H9 (cell line): ENCODE results near the gene MESD. TPM values are rescaled to one million over a fixed set of nuclear protein-coding genes. Genes with fewer than 3 reads are reported as not detected.

ENCODE experiments used
- DNase-seq: peaks from one replicate; pipeline ENCODE4 v3.0.0-alpha.2; 2017
- H2AFZ ChIP-seq: one replicate; pipeline ENCODE4 v1.6.1; 2013; ENCODE audit warnings: mild to moderate bottlenecking, low read length, control low read depth, moderate library complexity
- H2AK5ac ChIP-seq: 2 replicates; pipeline ENCODE4 v1.6.1; 2013; ENCODE audit warnings: low read length, control low read depth, mixed read lengths; ENCODE audit not compliant: insufficient read length
- H2BK120ac ChIP-seq: one replicate; pipeline ENCODE4 v1.6.1; 2013; ENCODE audit warnings: low read depth, mild to moderate bottlenecking, low read length, control low read depth, inconsistent platforms; ENCODE audit not compliant: poor library complexity, severe bottlenecking
- H2BK12ac ChIP-seq: 2 replicates; pipeline ENCODE4 v1.6.1; 2013; ENCODE audit warnings: low read length, control low read depth, mixed read lengths, low read depth; ENCODE audit not compliant: insufficient read length
- H2BK15ac ChIP-seq: 2 replicates; pipeline ENCODE4 v1.6.1; 2013; ENCODE audit warnings: low read depth, low read length, control low read depth
- H2BK20ac ChIP-seq: one replicate; pipeline ENCODE4 v1.6.1; 2013; ENCODE audit warnings: low read depth, mild to moderate bottlenecking, low read length, control low read depth, inconsistent platforms; ENCODE audit not compliant: poor library complexity, severe bottlenecking
- H2BK5ac ChIP-seq: 2 replicates; pipeline ENCODE4 v1.6.1; 2013; ENCODE audit warnings: low read length, control low read depth, mixed read lengths; ENCODE audit not compliant: insufficient read length
- H3K14ac ChIP-seq: 2 replicates; pipeline ENCODE4 v1.6.1; 2013; ENCODE audit warnings: low read length, control low read depth; ENCODE audit not compliant: insufficient read depth
- H3K18ac ChIP-seq: 2 replicates; pipeline ENCODE4 v1.6.1; 2013; ENCODE audit warnings: low read depth, mild to moderate bottlenecking, mixed read lengths, low read length, control low read depth; ENCODE audit not compliant: insufficient read length
- H3K23ac ChIP-seq: 2 replicates; pipeline ENCODE4 v1.6.1; 2013; ENCODE audit warnings: low read length, control low read depth, mixed read lengths, low read depth; ENCODE audit not compliant: insufficient read length
- H3K23me2 ChIP-seq: 2 replicates; pipeline ENCODE4 v1.6.1; 2013; ENCODE audit warnings: low read depth, mild to moderate bottlenecking, mixed read lengths, low read length, control low read depth; ENCODE audit not compliant: insufficient read length, poor library complexity, severe bottlenecking
- H3K27ac ChIP-seq: 2 replicates; pipeline ENCODE4 v1.5.1; 2013; ENCODE audit warnings: low read length, control low read depth, mixed read lengths, low read depth; ENCODE audit not compliant: insufficient read length
- H3K27me3 ChIP-seq: 2 replicates; pipeline ENCODE4 v1.6.1; 2013; ENCODE audit warnings: low read length, control low read depth, inconsistent platforms; ENCODE audit not compliant: insufficient read depth
- H3K4ac ChIP-seq: 2 replicates; pipeline ENCODE4 v1.6.1; 2013; ENCODE audit warnings: low read depth, mild to moderate bottlenecking, control low read depth, inconsistent platforms, low read length, moderate library complexity
- H3K4me1 ChIP-seq: 2 replicates; pipeline ENCODE4 v1.6.1; 2013; ENCODE audit warnings: low read length, control low read depth, inconsistent platforms; ENCODE audit not compliant: insufficient read depth
- H3K4me2 ChIP-seq: 2 replicates; pipeline ENCODE4 v1.6.1; 2013; ENCODE audit warnings: low read length, control low read depth, mixed read lengths; ENCODE audit not compliant: insufficient read length, insufficient read depth
- H3K56ac ChIP-seq: 2 replicates; pipeline ENCODE4 v1.6.1; 2013; ENCODE audit warnings: low read depth, mild to moderate bottlenecking, mixed read lengths, low read length, control low read depth; ENCODE audit not compliant: insufficient read length
- H3K79me1 ChIP-seq: 2 replicates; pipeline ENCODE4 v1.6.1; 2013; ENCODE audit warnings: low read depth, mild to moderate bottlenecking, moderate library complexity, low read length, control low read depth, inconsistent platforms; ENCODE audit not compliant: insufficient read depth, poor library complexity, severe bottlenecking
- H3K79me2 ChIP-seq: 2 replicates; pipeline ENCODE4 v1.6.1; 2013; ENCODE audit warnings: low read length, control low read depth, inconsistent platforms; ENCODE audit not compliant: insufficient read depth
- H3K9ac ChIP-seq: 2 replicates; pipeline ENCODE4 v1.6.1; 2013; ENCODE audit warnings: low read length, control low read depth, mixed read lengths; ENCODE audit not compliant: insufficient read length; ENCODE audit errors: extremely low read depth
- H3K9me3 ChIP-seq: one replicate; pipeline ENCODE4 v1.6.1; 2013; ENCODE audit warnings: low read depth, low read length, inconsistent platforms; ENCODE audit not compliant: control insufficient read depth
- H3T11ph ChIP-seq: one replicate; pipeline ENCODE4 v1.6.1; 2013; ENCODE audit warnings: mild to moderate bottlenecking, low read length, control low read depth, inconsistent platforms
- H4K20me1 ChIP-seq: one replicate; pipeline ENCODE4 v1.6.1; 2013; ENCODE audit not compliant: control insufficient read depth, insufficient read length, insufficient read depth
- H4K5ac ChIP-seq: 2 replicates; pipeline ENCODE4 v1.6.1; 2013; ENCODE audit warnings: low read depth, mild to moderate bottlenecking, mixed read lengths, low read length, control low read depth; ENCODE audit not compliant: insufficient read length
- H4K8ac ChIP-seq: replicated peaks from 2 replicates; pipeline ENCODE4 v1.6.1; 2013; ENCODE audit warnings: low read length, control low read depth, mixed read lengths, low read depth; ENCODE audit not compliant: insufficient read length
- H4K91ac ChIP-seq: 2 replicates; pipeline ENCODE4 v1.6.1; 2013; ENCODE audit warnings: low read depth, mild to moderate bottlenecking, moderate library complexity, mixed read lengths, low read length, control low read depth; ENCODE audit not compliant: insufficient read length
- H3K27ac Mint-ChIP-seq, 3 experiments: 2 replicates in 2 of 3; 3 replicates in 1 of 3; pipeline ENCODE4 v1.8.0; 2020 to 2021; ENCODE audit warnings: mixed read lengths in 3 of 3, mild to moderate bottlenecking in 1 of 3, moderate library complexity in 1 of 3
- H3K27me3 Mint-ChIP-seq: 2 replicates; pipeline ENCODE4 v1.8.0; 2021; ENCODE audit warnings: low read depth, mild to moderate bottlenecking, moderate library complexity, mixed read lengths
- H3K36me3 Mint-ChIP-seq, 3 experiments: 2 replicates in 2 of 3; 3 replicates in 1 of 3; pipeline ENCODE4 v1.8.0; 2020 to 2021; ENCODE audit warnings: low read depth in 3 of 3, mixed read lengths in 3 of 3; ENCODE audit not compliant: insufficient read depth in 1 of 3
- H3K4me1 Mint-ChIP-seq, 2 experiments: 2 replicates each; pipeline ENCODE4 v1.8.0; 2020; ENCODE audit warnings: mixed read lengths in 2 of 2
- H3K4me3 Mint-ChIP-seq, 2 experiments: 2 replicates in 1 of 2; 3 replicates in 1 of 2; pipeline ENCODE4 v1.8.0; 2020 to 2021; ENCODE audit warnings: mild to moderate bottlenecking in 2 of 2, mixed read lengths in 2 of 2, moderate library complexity in 1 of 2
- H3K9me3 Mint-ChIP-seq, 2 experiments: 2 replicates in 1 of 2; 3 replicates in 1 of 2; pipeline ENCODE4 v1.8.0; 2020; ENCODE audit warnings: mild to moderate bottlenecking in 2 of 2, mixed read lengths in 2 of 2, moderate library complexity in 1 of 2
- CTCF ChIP-seq: fragments of 200-600 bp; sonication (generic); conservative IDR thresholded peaks from 3 replicates; pipeline ENCODE4 v1.8.0; 2021; ENCODE audit warnings: antibody characterized with exemption, mild to moderate bottlenecking
- WGBS: extraction: QIAGEN DNeasy Blood & Tissue Kit; methylation state at CpG from one replicate; pipeline ENCODE4 v1.1.7; 2013; ENCODE audit warnings: missing lambda C conversion rate, low lambda C conversion rate, mixed read lengths; ENCODE audit not compliant: insufficient read length; ENCODE audit errors: extremely low coverage; 5-methylcytosine and 5-hydroxymethylcytosine counted together
- total RNA-seq: library from RNA; stranded (reverse); gene quantifications from 2 replicates; pipeline ENCODE4 v1.2.1, GENCODE V29; 2021

Gene MESD
- total RNA-seq, 1 experiment from 2014 or later = 29.1 TPM

GRCh38 chr15:81032355-81032754 is 42.7 kb upstream of the MESD start:
- Histone ChIP-seq H4K91ac (no peak overlapping the region), H2BK12ac (no peak overlapping the region), H3K79me1 (no peaks in the 10 kb centered on the region), H2BK15ac (no peak overlapping the region), H3K9me3 (no peaks in the 10 kb centered on the region), H3K18ac (no peak overlapping the region), H3K27me3 (no peaks in the 10 kb centered on the region), H3K79me2 (no peaks in the 10 kb centered on the region), H3K23me2 (no peaks in the 10 kb centered on the region), H2BK20ac (no peak overlapping the region), H2BK120ac (no peak overlapping the region), H3K4me1 (no peaks in the 10 kb centered on the region), H3K56ac (no peak overlapping the region), H2BK5ac (no peak overlapping the region), H3K27ac (no peak overlapping the region), H2AK5ac (no peak overlapping the region), H3K4ac (no peak overlapping the region), H3K14ac (no peak overlapping the region), H2AFZ (no peak overlapping the region), H4K8ac (no peak overlapping the region), H4K5ac (no peak overlapping the region), H3K23ac (no peak overlapping the region), H3K4me2 (no peak overlapping the region), H3T11ph (no peak overlapping the region), H4K20me1 (no peaks in the 10 kb centered on the region), H3K9ac (no peak overlapping the region)
- Mint-ChIP-seq H3K9me3 (peaks cover 6 to 14% of the 10 kb centered on the region in 2 experiments), H3K27me3 (peaks cover 3% of the 10 kb centered on the region; the same call in 1 of the 2 replicates), H3K4me3 (no peak overlapping the region), H3K36me3 (peaks cover 0 to 13% (median 7%) of the 10 kb centered on the region in 3 experiments; a peak in 5 of 7 replicates), H3K27ac (no peak overlapping the region), H3K4me1 (peaks cover 7 to 9% of the 10 kb centered on the region in 2 experiments)
- WGBS = no CpG with 5 or more reads among the region's 4 CpGs
- no peak for TF ChIP-seq CTCF
- DNase-seq = no peak
